Dermis microvascular lymphatic vessel endothelial cell (primary cell): ENCODE measurements around the gene PRR27. TPM values are rescaled to one million over a fixed set of nuclear protein-coding genes. Genes with fewer than 3 reads are reported as not detected.
"Not testable (repeated sequence)": the region's sequence is repeated elsewhere in the genome, so short reads cannot be mapped to it uniquely, and the experiment has no call there.

ENCODE experiments used
- DNase-seq, 2 donors: peaks; one replicate each; pipeline versions ENCODE4 v3.0.0 to v3.0.0-alpha.2; 2010; ENCODE audit warnings: low read depth in 2 of 2
- total RNA-seq: library from RNA; depleted of rRNA; stranded (reverse); fragments of >200 nt; gene quantifications from 2 replicates; pipeline ENCODE4 v1.2.1, GENCODE V29; 2014

PRR27 gene
- total RNA-seq, 1 donor from 2014 or later, result not detected

DNA sequence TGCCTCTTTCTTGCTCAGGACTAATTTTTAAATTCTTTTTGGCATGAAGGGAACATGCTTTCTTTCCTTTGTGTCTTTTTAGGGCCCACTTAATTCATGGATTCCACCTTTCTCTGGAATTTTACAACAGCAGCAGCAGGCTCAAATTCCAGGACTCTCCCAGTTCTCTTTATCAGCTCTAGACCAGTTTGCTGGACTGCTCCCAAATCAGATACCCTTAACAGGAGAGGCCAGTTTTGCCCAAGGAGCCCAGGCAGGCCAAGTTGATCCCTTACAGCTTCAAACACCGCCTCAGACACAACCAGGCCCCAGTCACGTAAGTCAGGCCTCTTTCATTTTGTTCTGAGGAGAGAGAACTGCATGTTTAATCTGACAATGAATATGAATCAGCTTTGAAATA lies 43.8 kb downstream of the PRR27 start:
- DNase-seq, result no peak

- no peak for DNase-seq
These were observed 49.6 kb downstream of the PRR27 start for GRCh38 chr4:70203601-70204000.

DNA sequence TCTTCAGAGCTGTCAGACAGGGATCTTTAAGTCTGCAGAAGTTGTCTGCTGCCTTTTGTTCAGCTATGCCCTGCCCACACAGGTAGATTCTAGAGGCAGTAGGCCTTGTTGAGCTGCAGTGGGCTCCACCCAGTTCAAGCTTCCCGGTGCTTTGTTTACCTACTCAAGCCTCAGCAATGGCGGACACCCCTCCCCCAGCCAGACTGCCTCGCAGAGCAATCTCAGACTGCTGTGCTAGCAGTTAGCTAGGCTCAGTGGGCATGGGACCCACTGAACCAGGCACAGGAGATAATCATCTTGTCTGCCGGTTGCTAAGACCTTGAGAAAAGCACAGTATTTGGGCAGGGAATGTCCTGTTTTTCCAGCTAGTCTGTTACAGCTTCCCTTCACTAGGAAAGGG lies 58.7 kb downstream of the PRR27 start:
- DNase-seq, result not testable (repeated sequence)

Other genes with a start within 250 kb of the PRR27 start
- gene CSN1S1, start 223.2 kb upstream of the PRR27 start, total RNA-seq, result not detected in 2 replicates
- not detected in 2 replicates for gene CSN2, start 188.5 kb upstream of the PRR27 start, total RNA-seq
- gene STATH, start 158.3 kb upstream of the PRR27 start, total RNA-seq, result not detected in 2 replicates
- not detected in 2 replicates for gene HTN3, start 125.8 kb upstream of the PRR27 start, total RNA-seq
- 0.26 TPM in 1 of 2 replicates, not detected in the other for gene HTN1, start 103.8 kb upstream of the PRR27 start, total RNA-seq
- gene ODAM, start 41.5 kb downstream of the PRR27 start, total RNA-seq, result not detected in 2 replicates
- not detected in 2 replicates for gene FDCSP, start 71.9 kb downstream of the PRR27 start, total RNA-seq
- gene CSN3, start 88.4 kb downstream of the PRR27 start, total RNA-seq, result not detected in 2 replicates
- not detected in 2 replicates for gene CABS1, start 180.7 kb downstream of the PRR27 start, total RNA-seq
- gene SMR3A, start 206.5 kb downstream of the PRR27 start, total RNA-seq, result not detected in 2 replicates
- gene SMR3B, start 228.9 kb downstream of the PRR27 start, total RNA-seq, result not detected in 2 replicates
- not detected in 2 replicates for gene OPRPN, start 243.7 kb downstream of the PRR27 start, total RNA-seq